ENCODE results near the gene CTIF.

The CTIF gene

GRCh38 chr18:48602759-48603390, 64.0 kb downstream of the CTIF start:
- DNase-seq = no peak

- peak in 1 of 14 donors; percentile 30 for DNase-seq
Measured at GRCh38 chr18:48605408-48605845, 66.6 kb downstream of the CTIF start.

GRCh38 chr18:48607056-48607984, 68.5 kb downstream of the CTIF start:
- DNase-seq = peak in 1 of 14 donors; percentile 24

- peak in 3 of 14 donors; percentile 25 to 50 (median 33) for DNase-seq
Measured at GRCh38 chr18:48608581-48608980, 69.8 kb downstream of the CTIF start.

GRCh38 chr18:48609114-48609513, 70.3 kb downstream of the CTIF start:
- DNase-seq = no peak

GRCh38 chr18:48609820-48610815, 71.3 kb downstream of the CTIF start:
- DNase-seq = no peak

GRCh38 chr18:48611203-48611602, 72.4 kb downstream of the CTIF start:
- no peak for DNase-seq

- no peak for DNase-seq
Measured at GRCh38 chr18:48611785-48612480, 73.1 kb downstream of the CTIF start.

- DNase-seq = no peak
Measured at GRCh38 chr18:48612511-48612910, 73.7 kb downstream of the CTIF start.

- no peak for DNase-seq
Measured at GRCh38 chr18:48612917-48613316, 74.1 kb downstream of the CTIF start.

- peak in 12 of 14 donors; percentile 34 to 86 (median 64) for DNase-seq
Measured at GRCh38 chr18:48613589-48614404, 75.0 kb downstream of the CTIF start.

- DNase-seq = no peak
Measured at GRCh38 chr18:48615566-48616401, 77.0 kb downstream of the CTIF start.

- no peak for DNase-seq
Measured at GRCh38 chr18:48616484-48617255, 77.8 kb downstream of the CTIF start.

GRCh38 chr18:48617844-48618497, 79.1 kb downstream of the CTIF start:
- DNase-seq = no peak

GRCh38 chr18:48619016-48619415, 80.2 kb downstream of the CTIF start:
- no peak for DNase-seq

- no peak for DNase-seq
Measured at GRCh38 chr18:48619501-48619900, 80.7 kb downstream of the CTIF start.

GRCh38 chr18:48620071-48620470, 81.2 kb downstream of the CTIF start:
- no peak for DNase-seq

- no peak for DNase-seq
Measured at GRCh38 chr18:48621240-48621639, 82.4 kb downstream of the CTIF start.

Measured in C1 segment of cervical spinal cord (tissue), 14 donors.